Stimulated activated naive CD8-positive, alpha-beta T cell treated with anti-CD3 and anti-CD28 coated beads, Interleukin-15, amount 100 ng/mL, for 72 hours (primary cell): ENCODE results near the gene PGAP2.

Source experiments
- ATAC-seq: fragments of 150-1000 bp; cut with Tn5 transposase; 2 replicates; pipeline ENCODE4 v1.10.0; 2021; ENCODE audit warnings: mild to moderate bottlenecking, moderate library complexity
- DNase-seq, 2 donors: peaks; one replicate each; pipeline ENCODE4 v3.0.0; 2021 to 2022
- H3K27ac Mint-ChIP-seq, 2 donors: one replicate each; pipeline ENCODE4 v1.8.0; 2022; ENCODE audit warnings: mild to moderate bottlenecking in 2 of 2, mixed read lengths in 2 of 2, moderate library complexity in 2 of 2
- H3K27me3 Mint-ChIP-seq: one replicate; pipeline ENCODE4 v1.8.0; 2022; ENCODE audit warnings: mixed read lengths
- H3K4me1 Mint-ChIP-seq: one replicate; pipeline ENCODE4 v1.8.0; 2022; ENCODE audit warnings: mild to moderate bottlenecking, mixed read lengths
- H3K4me3 Mint-ChIP-seq, 2 donors: one replicate each; pipeline ENCODE4 v1.8.0; 2022; ENCODE audit warnings: mild to moderate bottlenecking in 2 of 2, mixed read lengths in 2 of 2, moderate library complexity in 1 of 2
- H3K9me3 Mint-ChIP-seq, 2 donors: one replicate each; pipeline ENCODE4 v1.8.0; 2022; ENCODE audit warnings: mixed read lengths in 2 of 2

The PGAP2 gene

GRCh38 chr11:3836903-3837302 lies 28.5 kb downstream of the PGAP2 start:
- Mint-ChIP-seq H3K9me3 (no peaks in the 10 kb centered on the region), H3K4me3 (peak overlapping the region; percentile 83 to 95), H3K4me1 (peaks cover 79% of the 10 kb centered on the region), H3K27ac (peak overlapping the region; percentile 72 to 73), H3K27me3 (no peaks in the 10 kb centered on the region)
- ATAC-seq (no peak), DNase-seq (peak in 1 of 2 donors; percentile 45)

- H3K27ac Mint-ChIP-seq = peak overlapping the region; percentile 72 to 79
- peaks cover 74% of the 10 kb centered on the region for H3K4me1 Mint-ChIP-seq
- H3K9me3 Mint-ChIP-seq = no peaks in the 10 kb centered on the region
- no peak for ATAC-seq
- no peaks in the 10 kb centered on the region for H3K27me3 Mint-ChIP-seq
- H3K4me3 Mint-ChIP-seq = peak overlapping the region; percentile 83 to 95
- DNase-seq = no peak
Measured at GRCh38 chr11:3837793-3838192, 29.4 kb downstream of the PGAP2 start.

GRCh38 chr11:3838504-3838903 lies 30.1 kb downstream of the PGAP2 start:
- no peaks in the 10 kb centered on the region for H3K27me3 Mint-ChIP-seq
- DNase-seq (no peak), ATAC-seq (no peak)
- peak overlapping the region; percentile 72 to 79 for H3K27ac Mint-ChIP-seq
- peak overlapping the region; percentile 83 to 95 for H3K4me3 Mint-ChIP-seq
- peaks cover 74% of the 10 kb centered on the region for H3K4me1 Mint-ChIP-seq
- no peaks in the 10 kb centered on the region for H3K9me3 Mint-ChIP-seq

DNA sequence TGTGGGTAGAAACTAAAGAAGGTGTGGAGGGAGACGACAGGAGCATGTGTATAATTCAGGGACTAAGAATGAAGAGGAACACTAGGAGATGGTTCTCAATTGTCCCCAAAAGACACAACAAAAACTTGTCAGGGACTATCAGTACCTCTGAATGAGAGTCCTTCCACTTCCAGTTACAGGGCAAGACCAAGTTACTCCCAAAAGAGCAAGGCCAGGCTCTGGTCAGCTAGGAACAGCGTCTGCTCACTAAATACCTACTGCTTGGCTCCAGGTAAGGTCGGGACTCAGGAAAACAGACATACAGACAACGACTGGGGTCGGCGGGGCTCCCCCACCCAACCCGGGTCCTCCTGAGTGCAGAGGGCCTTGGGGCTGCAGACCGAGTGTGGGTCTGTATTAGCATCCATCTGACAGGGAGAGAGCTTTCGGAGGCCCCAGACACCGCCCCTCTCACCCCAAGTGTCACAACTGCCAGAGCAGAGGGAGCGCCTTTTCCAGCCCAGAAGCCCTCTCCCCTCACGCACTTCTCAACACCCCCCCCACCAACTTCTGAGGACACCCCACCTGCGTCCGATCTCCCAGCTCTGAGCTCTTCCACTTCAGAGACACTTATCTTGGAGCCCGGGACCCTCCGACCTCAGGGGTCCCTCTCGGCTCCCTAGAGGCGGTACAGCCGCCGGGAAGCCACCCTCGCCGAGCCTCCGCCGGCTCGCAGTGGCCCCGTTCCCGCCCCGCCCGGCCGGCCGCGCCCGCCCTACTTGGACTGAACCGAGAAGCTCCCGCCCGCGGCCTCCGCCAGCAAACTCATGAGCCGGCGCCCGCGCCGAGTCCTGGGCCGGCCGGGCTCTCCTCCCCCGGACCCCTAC lies 31.9 kb downstream of the PGAP2 start:
- DNase-seq = peak; percentile 56 to 60
- H3K9me3 Mint-ChIP-seq = no peaks in the 10 kb centered on the region
- H3K4me3 Mint-ChIP-seq = peak overlapping the region; percentile 83 to 95
- H3K4me1 Mint-ChIP-seq = peaks cover 71% of the 10 kb centered on the region
- no peaks in the 10 kb centered on the region for H3K27me3 Mint-ChIP-seq
- peak; percentile 5 for ATAC-seq
- H3K27ac Mint-ChIP-seq = peak overlapping the region; percentile 88 to 93

- H3K9me3 Mint-ChIP-seq = no peaks in the 10 kb centered on the region
- peaks cover 71% of the 10 kb centered on the region for H3K4me1 Mint-ChIP-seq
- peak in 1 of 2 donors; percentile 75 for DNase-seq
- peak within 1 kb of the TSS; percentile 87 to 95 for H3K4me3 Mint-ChIP-seq
- H3K27me3 Mint-ChIP-seq = no peaks in the 10 kb centered on the region
- ATAC-seq = peak; percentile 92
- peak within 1 kb of the TSS; percentile 93 to 98 for H3K27ac Mint-ChIP-seq
Measured at GRCh38 chr11:3840870-3841425, 32.6 kb downstream of the PGAP2 start, which contains the start of gene RHOG. Gene RHOG (minus strand): TSS chr11:3840959. CDS start chr11:3828138, 12,821 bp downstream.

GRCh38 chr11:3841426-3842350 lies 33.3 kb downstream of the PGAP2 start:
- no peaks in the 10 kb centered on the region for H3K27me3 Mint-ChIP-seq
- peaks cover 69% of the 10 kb centered on the region for H3K4me1 Mint-ChIP-seq
- ATAC-seq = no peak
- H3K9me3 Mint-ChIP-seq = no peaks in the 10 kb centered on the region
- H3K27ac Mint-ChIP-seq = peak overlapping the region; percentile 93 to 98
- H3K4me3 Mint-ChIP-seq = peak overlapping the region; percentile 87 to 95
- peak; percentile 97 to 99 for DNase-seq

DNA sequence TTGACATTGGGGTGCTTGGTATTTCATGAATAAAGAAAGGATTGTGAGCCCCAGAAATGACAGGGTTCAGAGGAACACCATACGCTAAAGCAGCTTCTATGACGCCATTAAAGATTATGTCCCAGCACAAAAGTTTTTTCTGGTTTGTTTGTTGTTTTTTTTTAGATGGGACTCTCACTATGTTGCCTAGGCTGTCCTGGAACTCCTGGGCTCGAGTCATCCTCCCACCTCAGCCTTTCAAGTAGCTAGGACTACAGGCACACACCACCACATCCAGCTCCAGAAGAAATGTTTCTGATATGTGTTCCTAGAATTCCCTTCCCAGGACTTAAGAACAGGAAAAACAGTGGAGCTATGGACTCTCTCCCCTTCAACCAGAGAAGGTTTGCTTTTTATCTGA lies 35.0 kb downstream of the PGAP2 start:
- no peaks in the 10 kb centered on the region for H3K27me3 Mint-ChIP-seq
- no peaks in the 10 kb centered on the region for H3K9me3 Mint-ChIP-seq
- DNase-seq (no peak), ATAC-seq (no peak)
- H3K27ac Mint-ChIP-seq = no peak overlapping the region
- H3K4me3 Mint-ChIP-seq = no peak overlapping the region
- peaks cover 55% of the 10 kb centered on the region for H3K4me1 Mint-ChIP-seq

DNA sequence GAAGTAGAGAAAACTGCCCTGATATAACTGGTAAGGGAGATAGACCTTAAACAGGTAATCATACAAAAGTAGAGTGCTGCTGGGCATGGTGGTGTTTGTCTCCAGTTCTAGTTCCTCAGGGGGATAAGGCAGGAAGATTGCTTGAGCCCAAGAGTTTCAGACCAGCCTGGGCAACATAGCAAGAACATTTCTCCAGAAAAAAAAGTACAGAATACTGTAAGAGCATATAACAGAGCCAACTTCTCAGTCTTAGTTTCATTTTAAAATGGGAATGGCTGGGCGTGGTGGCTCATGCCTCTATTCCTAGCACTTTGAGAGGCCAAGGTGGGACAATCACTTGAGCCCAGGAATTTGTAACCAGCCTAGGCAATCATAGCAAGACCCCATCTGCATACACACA lies 36.9 kb downstream of the PGAP2 start:
- H3K4me3 Mint-ChIP-seq = peak overlapping the region in 1 of 2 donors; percentile 17

DNA sequence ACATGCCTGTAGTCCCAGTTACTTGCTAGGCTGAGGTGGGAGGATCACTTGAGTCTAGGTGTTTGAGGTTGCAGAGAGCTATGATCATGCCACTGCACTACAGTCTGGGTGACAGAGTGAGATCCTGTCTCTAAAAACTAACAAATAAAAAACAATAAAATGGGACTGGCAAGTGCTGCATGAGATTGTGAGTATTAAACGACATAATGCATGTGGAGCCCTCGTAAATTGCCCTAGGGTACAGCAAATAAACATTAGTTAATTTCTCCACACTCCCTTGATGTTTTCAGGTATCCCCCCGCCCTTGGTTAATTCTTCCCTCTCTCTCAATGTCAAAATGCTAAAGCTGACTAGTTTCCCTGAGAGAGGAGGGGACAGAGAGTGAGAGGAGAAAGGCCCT lies 37.3 kb downstream of the PGAP2 start:
- H3K4me3 Mint-ChIP-seq = no peak overlapping the region
- no peaks in the 10 kb centered on the region for H3K27me3 Mint-ChIP-seq
- peak overlapping the region in 1 of 2 donors; percentile 28 for H3K27ac Mint-ChIP-seq

More for the DNA sequence above, 36.9 kb downstream of the PGAP2 start:
- Mint-ChIP-seq H3K4me1 (peaks cover 52% of the 10 kb centered on the region), H3K9me3 (no peaks in the 10 kb centered on the region), H3K27ac (peak overlapping the region in 1 of 2 donors; percentile 64), H3K27me3 (no peaks in the 10 kb centered on the region)
- DNase-seq (no peak), ATAC-seq (no peak)

DNA sequence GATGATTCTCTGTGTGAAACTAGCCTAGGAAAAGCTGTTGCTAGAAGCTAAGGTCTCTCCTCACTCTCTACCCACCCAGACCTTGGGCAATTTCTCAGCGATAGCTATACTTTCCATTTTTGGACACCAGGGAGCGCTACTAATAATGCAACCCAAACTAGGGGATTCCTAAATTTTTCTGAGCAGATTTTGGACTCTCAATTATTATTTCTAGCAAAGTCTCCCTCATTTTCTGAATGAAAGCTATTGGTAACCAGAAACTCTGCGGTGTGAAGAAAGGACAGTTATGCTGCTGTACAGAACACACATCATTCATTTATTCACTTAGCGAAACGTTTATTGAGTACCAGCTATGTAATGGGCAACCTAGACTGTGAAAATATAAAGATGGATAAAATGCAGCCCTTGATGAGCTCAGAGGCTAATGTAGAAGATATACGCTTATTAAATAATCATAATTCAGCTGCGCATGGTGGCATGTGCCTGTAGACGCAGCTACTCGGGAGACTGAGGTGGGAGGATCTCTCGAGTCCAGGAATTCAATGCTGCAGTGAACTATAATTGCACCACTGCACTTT lies 41.0 kb downstream of the PGAP2 start:
- Mint-ChIP-seq H3K9me3 (no peaks in the 10 kb centered on the region), H3K27me3 (no peaks in the 10 kb centered on the region), H3K4me1 (peaks cover 51% of the 10 kb centered on the region), H3K4me3 (no peak overlapping the region), H3K27ac (no peak overlapping the region)
- DNase-seq (peak; percentile 44 to 46), ATAC-seq (peak; percentile 69)

More for the DNA sequence above, 37.3 kb downstream of the PGAP2 start:
- H3K4me1 Mint-ChIP-seq = peaks cover 52% of the 10 kb centered on the region
- DNase-seq = no peak
- no peaks in the 10 kb centered on the region for H3K9me3 Mint-ChIP-seq
- no peak for ATAC-seq

DNA sequence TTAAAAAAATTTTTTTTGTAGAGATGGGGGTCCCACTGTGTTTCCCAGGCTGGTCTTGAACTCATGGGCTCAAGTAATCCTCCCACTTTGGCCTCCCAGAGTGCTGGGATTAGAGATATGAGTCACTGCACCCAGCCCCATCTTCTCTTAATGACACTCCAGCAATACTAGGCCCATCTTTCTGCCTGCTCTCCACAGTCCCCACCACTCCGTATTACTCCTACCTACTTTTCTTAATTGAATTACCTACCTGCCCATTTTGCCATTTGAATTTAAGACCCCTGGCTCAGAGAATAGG lies 45.1 kb downstream of the PGAP2 start:
- H3K9me3 Mint-ChIP-seq = no peaks in the 10 kb centered on the region
- no peak for ATAC-seq
- H3K4me3 Mint-ChIP-seq = peak overlapping the region; percentile 86 to 97
- no peaks in the 10 kb centered on the region for H3K27me3 Mint-ChIP-seq
- peak overlapping the region; percentile 99 for H3K27ac Mint-ChIP-seq
- DNase-seq = no peak
- H3K4me1 Mint-ChIP-seq = peaks cover 53% of the 10 kb centered on the region

DNA sequence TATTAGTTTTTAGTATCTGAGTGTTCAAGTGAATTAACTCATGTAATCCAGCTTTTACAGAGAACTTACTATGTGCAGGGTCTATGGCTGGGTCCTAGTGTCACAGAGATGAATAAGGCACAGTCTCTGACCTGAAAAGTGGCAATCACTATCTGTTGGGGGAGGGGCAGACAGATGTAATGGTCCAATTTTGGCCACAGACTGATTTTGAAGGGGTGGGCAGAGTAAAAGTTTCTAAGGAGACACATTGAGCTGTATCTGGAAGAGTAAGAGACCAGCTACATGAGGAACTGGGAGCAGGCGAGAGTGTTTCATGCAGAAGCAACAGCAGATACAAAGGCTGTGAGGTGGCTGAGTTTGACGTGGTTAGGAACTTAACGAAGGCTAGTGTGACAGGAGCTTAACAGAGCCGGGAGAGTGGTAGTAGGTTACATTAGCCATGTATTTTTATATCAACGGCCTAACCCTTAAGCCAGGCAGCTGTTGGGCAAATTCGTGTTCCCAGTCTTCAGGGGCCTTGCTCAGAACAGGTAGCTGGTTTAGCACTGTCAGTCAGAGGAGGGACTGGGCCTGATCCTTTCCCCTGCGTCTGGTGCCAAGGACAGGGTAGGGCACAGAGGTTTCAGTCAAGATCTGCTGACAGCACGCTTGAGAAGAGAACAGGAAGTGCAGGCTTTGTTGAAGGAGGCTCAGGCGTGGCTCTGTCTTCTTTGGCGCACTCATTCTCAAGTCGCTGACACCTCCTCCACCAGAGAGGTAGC lies 45.7 kb downstream of the PGAP2 start:
- Mint-ChIP-seq H3K27me3 (no peaks in the 10 kb centered on the region), H3K4me1 (peaks cover 56% of the 10 kb centered on the region), H3K4me3 (peak overlapping the region; percentile 86 to 97), H3K27ac (peak overlapping the region; percentile 99), H3K9me3 (no peaks in the 10 kb centered on the region)
- DNase-seq (peak; percentile 73 to 83), ATAC-seq (peak; percentile 71)

DNA sequence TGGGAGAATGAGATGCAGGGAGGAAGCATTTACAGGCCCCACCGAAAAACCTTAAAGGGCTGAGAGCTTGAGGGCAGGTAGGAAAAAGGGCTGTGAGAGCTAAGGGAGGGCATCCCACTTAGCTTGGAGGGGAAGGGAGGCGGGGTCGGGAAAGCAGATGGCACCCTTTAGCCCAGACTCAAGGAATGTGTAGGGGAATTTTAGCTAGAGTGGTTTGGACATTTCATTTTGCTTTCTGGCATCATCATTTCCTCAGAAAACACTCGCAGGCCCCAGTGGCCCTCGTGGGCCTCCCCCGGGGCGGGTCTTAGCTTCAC lies 46.3 kb downstream of the PGAP2 start:
- peak overlapping the region; percentile 99 for H3K27ac Mint-ChIP-seq
- no peaks in the 10 kb centered on the region for H3K9me3 Mint-ChIP-seq
- DNase-seq (no peak), ATAC-seq (no peak)
- peaks cover 56% of the 10 kb centered on the region for H3K4me1 Mint-ChIP-seq
- no peaks in the 10 kb centered on the region for H3K27me3 Mint-ChIP-seq
- H3K4me3 Mint-ChIP-seq = peak overlapping the region; percentile 86 to 97

DNA sequence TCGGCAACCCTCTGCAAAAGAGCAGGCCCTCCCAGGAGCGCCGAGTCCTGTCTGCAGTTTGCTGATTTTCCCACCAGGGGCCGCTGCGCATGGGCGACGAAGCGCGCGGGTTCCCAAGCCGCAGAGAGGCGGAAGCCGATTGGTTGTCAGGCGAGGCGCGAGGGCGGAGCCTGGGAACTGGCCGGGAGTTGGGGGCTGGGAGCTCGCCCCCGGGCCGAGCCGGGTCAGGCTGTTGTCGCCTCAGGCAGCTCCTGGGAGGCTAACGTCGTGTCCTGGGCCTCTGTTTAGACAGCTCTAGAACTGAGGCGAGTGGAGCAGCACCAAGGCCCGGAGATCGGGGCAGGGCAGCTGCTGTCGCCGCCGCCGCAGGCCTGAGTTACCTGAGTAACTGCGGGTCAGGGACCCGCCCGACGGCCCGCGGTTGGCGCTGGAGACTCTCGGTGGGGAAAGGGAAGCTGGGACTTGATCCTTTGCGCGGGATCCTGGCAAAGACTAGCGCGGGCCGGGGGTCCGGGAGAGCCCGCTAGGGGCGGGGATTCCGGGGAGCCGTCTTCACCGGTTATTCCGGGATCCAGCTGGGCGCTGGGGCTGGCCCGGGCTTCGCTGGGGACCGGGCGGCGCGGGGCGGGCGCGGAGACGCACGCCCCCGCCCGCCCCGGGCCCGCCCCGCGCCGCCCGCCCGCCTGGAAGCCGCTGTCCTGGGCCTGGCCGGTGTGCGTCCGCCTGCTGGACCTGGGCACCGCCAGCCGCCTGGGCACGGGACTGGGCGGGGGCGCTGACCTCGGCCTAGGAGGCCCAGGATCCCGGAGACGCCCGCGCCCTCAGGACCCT lies 46.8 kb downstream of the PGAP2 start, which contains the start of gene STIM1:
STIM1 (plus strand) TSS at position 688 of the 831 bp plus-strand sequence. CDS start 607 bp downstream, outside the sequence.
- Mint-ChIP-seq H3K4me1 (peaks cover 62% of the 10 kb centered on the region), H3K4me3 (peak within 1 kb of the TSS; percentile 97 to 99), H3K27me3 (no peaks in the 10 kb centered on the region), H3K27ac (peak within 1 kb of the TSS; percentile 99), H3K9me3 (no peaks in the 10 kb centered on the region)
- ATAC-seq (peak; percentile 85), DNase-seq (peak; percentile 100)
